GM18909 (cell line): ENCODE results near the gene SMARCA2.

ENCODE experiments used
- ATAC-seq: cut with Tn5 transposase; IDR thresholded peaks from one replicate; pipeline ENCODE4 v1.9.1; 2021; ENCODE audit warnings: mild to moderate bottlenecking; ENCODE audit not compliant: unreplicated experiment, poor library complexity

SMARCA2 gene

DNA sequence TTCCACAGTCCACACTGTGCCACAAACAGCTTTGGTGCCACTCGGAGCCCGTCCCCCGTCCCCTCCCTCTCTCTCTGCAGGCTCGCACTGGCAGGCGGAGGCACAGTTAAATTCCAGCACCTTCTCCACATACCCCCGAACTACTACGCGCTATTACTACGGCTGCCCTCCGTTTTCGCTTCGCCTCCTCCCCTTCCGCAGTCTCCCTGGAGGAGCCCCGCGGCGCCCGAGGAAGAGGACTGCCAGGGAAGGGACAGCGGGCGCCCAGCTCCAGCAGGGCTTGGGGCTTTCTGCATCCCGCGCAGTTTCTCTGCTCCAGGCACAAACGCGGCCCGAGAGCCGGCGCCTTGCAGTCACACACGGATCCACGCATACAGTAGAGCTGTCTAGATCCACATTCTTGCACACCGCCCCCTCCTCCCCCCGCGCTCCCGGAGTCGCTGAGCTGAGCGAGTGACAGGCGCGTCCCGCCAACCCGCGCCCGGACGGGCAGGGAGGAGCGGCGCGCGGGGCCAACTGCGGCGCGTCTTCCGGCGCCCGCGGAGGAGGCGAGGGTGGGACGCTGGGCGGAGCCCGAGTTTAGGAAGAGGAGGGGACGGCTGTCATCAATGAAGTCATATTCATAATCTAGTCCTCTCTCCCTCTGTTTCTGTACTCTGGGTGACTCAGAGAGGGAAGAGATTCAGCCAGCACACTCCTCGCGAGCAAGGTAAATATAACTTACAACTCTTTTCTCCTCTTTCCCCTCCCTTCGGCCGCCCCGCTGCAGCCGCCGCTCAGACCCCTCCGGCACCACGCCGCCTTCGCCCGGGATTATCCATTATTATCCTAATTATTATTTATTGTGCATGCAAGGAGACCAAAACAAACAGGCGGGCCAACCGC is at the start of gene SMARCA2:
SMARCA2 (plus strand) TSS at position 652 of the 885 bp plus-strand sequence. CDS start 13,676 bp downstream, outside the sequence.
- peak; percentile 82 for ATAC-seq

GRCh38 chr9:1966725-1967366 is 48.3 kb upstream of the SMARCA2 start:
- no peak for ATAC-seq

- no peak for ATAC-seq
Observed at GRCh38 chr9:1969160-1969559, 46.0 kb upstream of the SMARCA2 start.

GRCh38 chr9:1969898-1970297 is 45.2 kb upstream of the SMARCA2 start:
- ATAC-seq, result no peak

DNA sequence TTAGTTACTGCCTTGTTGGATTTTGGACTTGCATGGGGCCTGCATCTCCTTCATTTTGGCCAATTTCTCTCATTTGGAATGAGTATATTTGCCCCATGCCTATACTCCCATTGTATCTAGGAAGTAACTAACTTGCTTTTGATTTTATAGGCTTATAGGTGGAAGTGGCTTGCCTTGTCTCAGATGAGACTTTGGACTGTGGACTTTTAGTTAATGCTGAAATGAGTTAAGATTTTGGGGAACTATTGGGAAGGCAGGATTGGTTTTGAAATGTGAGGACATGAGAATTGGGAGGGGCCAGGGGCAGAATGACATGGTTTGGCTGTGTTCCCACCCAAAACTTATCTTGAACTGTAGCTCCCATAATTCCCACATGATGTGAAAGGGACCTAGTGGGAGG is 42.5 kb upstream of the SMARCA2 start:
- no peak for ATAC-seq

GRCh38 chr9:1977026-1977425 is 38.1 kb upstream of the SMARCA2 start:
- ATAC-seq, result no peak

- no peak for ATAC-seq
Observed at GRCh38 chr9:1978941-1979340, 36.2 kb upstream of the SMARCA2 start.

DNA sequence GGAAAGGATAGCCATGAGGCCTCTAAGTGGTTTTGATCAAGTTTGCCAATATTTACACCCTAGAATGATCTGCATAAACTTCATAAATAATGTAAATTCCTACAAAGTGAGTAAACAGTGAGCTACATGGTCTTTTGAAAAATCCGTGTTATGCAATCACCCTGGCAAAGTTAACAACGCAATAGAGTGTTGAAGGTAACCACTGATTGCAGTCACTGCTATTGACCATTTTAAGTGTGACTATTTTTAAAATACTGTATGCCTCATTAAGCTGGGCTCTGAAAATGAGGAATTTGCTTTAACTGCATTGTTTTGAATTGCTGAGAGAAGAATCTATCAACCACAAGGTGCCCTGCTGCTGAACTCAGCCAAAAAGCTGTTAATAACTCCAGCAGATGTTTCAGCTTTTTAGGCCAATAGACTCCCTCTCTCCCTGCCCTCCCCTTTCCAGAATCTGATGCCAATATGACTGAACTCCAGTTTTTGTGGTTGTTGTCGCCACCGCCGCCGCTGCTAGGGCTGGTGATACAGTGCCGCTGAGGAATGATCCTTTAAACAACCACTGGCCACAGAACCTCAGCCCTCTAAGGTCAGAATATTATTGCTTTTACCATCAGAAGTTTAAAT is 35.3 kb upstream of the SMARCA2 start:
- ATAC-seq, result no peak

- no peak for ATAC-seq
Observed at GRCh38 chr9:1980387-1980786, 34.8 kb upstream of the SMARCA2 start.

DNA sequence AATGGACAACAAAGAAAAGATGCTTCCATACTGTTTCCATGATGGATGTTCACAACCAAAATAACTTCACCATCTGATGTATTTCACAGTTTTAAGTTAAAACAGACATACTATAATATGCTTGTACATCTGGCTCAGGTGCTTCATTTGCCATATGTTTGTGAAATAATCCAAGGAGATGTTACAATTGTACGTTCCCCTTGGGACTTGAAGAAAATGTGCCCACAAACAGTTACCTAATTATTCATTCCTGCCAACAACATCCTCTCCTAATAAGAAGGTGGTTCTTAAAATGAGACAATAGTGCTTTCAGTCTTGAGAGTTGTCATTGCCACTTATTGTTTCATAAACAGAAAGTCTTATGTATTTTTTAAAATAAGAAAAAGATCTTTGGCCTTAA is 33.1 kb upstream of the SMARCA2 start:
- ATAC-seq, result no peak

- no peak for ATAC-seq
Observed at GRCh38 chr9:1986341-1986740, 28.8 kb upstream of the SMARCA2 start.

DNA sequence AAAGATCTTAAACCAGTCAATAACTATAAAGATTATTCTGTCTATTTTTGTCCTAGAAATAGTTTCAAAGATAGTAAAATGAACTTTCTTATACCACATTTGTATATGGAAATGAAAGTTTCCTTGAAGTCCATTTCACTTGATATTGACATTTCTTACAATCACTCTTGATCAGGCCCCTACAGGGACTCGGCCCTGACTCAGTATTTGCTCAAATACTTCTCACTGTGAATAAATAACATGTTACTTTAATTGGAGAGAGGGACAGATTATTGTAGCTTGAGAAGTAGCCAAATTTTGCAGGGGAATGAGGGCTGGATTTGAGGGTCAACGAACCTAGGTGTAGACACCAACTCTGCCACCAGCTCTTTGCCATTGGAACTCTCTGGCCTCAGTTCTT is 25.6 kb upstream of the SMARCA2 start:
- no peak for ATAC-seq

GRCh38 chr9:1994180-1994579 is 21.0 kb upstream of the SMARCA2 start:
- no peak for ATAC-seq

- ATAC-seq, result no peak
Observed at GRCh38 chr9:1995084-1995483, 20.1 kb upstream of the SMARCA2 start.

DNA sequence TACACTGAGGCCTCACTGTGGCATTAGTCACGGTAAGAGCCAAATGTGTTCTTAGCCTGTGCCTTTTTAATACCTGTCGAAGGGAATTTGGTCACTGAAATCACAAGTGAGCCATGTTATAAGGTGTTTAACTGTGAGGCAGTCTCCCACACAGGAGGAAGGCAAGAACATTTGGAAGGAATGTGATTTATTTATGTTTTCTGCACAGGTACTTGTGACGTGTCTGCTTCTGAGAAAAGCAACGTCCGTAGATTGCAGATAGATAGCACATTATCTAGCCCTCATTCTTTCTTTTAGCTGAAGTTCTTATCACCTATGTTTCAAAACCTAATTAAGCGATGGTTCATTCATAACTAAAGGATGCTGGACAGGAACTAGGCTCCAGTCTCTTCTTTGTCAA is 19.0 kb upstream of the SMARCA2 start:
- ATAC-seq, result no peak

- ATAC-seq, result no peak
Observed at GRCh38 chr9:1997646-1998045, 17.5 kb upstream of the SMARCA2 start.

- ATAC-seq, result no peak
Observed at GRCh38 chr9:1998111-1998510, 17.0 kb upstream of the SMARCA2 start.

- ATAC-seq, result no peak
Observed at GRCh38 chr9:2000314-2000713, 14.8 kb upstream of the SMARCA2 start.

- no peak for ATAC-seq
Observed at GRCh38 chr9:2008372-2008771, 6.8 kb upstream of the SMARCA2 start.

DNA sequence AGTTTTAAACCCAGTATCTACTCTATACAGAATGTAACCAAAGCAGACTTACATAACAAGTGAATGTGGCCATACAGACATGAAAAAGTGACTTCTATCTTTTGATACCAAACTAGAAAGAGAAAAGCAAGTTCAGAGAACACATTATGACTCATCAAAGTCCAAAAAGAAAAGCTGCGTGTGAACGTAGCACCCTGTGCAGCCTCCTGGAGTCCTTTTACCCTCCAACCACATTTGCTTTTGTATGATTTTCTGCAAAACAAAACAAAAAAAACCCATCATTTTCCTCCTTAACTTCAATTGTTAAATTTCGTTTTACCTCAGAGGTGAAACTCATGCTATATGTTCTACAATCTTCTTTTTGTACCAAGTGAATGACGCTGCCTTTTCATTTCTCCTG is 2.8 kb upstream of the SMARCA2 start:
- peak; percentile 24 for ATAC-seq

DNA sequence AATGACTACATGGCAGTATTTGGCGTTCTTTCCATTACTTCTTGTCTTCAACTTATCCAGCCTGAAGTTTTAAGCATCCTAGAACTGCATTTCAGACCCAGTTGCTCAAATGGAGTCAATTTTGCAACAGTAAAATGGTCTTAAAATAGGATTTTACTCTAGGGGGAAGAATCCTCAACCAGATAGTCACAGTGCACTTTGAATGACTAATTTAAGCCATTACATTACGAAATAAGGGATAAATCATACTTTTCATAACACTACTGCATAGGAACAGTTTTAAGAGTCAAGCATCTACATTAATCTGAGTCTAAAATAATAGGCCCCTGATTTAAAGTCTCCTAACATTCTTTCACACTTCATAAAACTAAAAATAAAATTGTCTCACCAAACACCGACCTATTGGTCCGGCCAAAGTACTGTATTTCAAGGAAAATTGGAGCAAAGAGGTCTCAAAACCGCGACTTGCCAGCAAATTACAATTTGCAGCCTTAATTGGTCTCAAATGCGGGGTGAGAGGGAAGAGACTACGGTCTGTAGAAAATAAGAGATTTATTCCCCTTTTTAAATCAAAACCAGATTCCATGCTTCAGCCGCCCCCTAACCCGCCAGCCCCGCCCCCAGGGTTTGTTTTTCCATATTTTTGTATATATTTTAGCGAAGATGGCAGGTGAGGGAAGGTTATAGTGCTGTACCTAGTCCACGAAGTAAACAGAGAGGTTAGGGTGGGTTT is 1.2 kb upstream of the SMARCA2 start:
- no peak for ATAC-seq
